ENCODE measurements around the gene CHST11. TPM values are rescaled to one million over a fixed set of nuclear protein-coding genes. Genes with fewer than 3 reads are reported as not detected.

CHST11 gene
- total RNA-seq, 1 experiment from 2014 or later, result 1.1 TPM

GRCh38 chr12:104672501-104673265 is 215.9 kb downstream of the CHST11 start:
- intact Hi-C loops (cut with micrococcal nuclease; ENCODE audit: unreplicated experiment), result loop anchor here (5.0 to 10.0 kb wide), 3 partner anchors 282 to 430 kb away; partner anchors contain the start of gene SLC41A2
- CTCF ChIA-PET, result interaction anchor here (0.6 to 0.9 kb wide), 2 partner anchors 291 to 472 kb away, joined by 3 read pairs; no protein-coding TSS in a partner anchor
- H3K4me3 Mint-ChIP-seq (ENCODE audit: low read depth, unreplicated experiment), result no peak overlapping the region
- DNase-seq, result peak; percentile 24
- H3K4me1 Mint-ChIP-seq (ENCODE audit: low read depth, unreplicated experiment), result peaks cover 63% of the 10 kb centered on the region
- peaks cover 15% of the 10 kb centered on the region for H3K36me3 Mint-ChIP-seq (ENCODE audit: insufficient read depth, unreplicated experiment)
- no TSS peak for BruUV-seq (replicated peaks)
- H3K27me3 Mint-ChIP-seq (ENCODE audit: unreplicated experiment), result peaks cover 15% of the 10 kb centered on the region
- no peaks in the 10 kb centered on the region for H3K9me3 Mint-ChIP-seq (ENCODE audit: low read depth, unreplicated experiment)
- TF ChIP-seq CTCF (IDR thresholded peaks at IDR 0.05; ENCODE audit: unreplicated experiment), result no peak
- H3K27ac Mint-ChIP-seq (ENCODE audit: unreplicated experiment), result peak overlapping the region; percentile 58

GRCh38 chr12:104673294-104673693 is 216.5 kb downstream of the CHST11 start:
- Mint-ChIP-seq H3K4me1 (ENCODE audit: low read depth, unreplicated experiment) (peaks cover 69% of the 10 kb centered on the region), H3K9me3 (ENCODE audit: low read depth, unreplicated experiment) (no peaks in the 10 kb centered on the region), H3K27ac (ENCODE audit: unreplicated experiment) (peak overlapping the region; percentile 58), H3K4me3 (ENCODE audit: low read depth, unreplicated experiment) (no peak overlapping the region), H3K27me3 (ENCODE audit: unreplicated experiment) (peaks cover 15% of the 10 kb centered on the region), H3K36me3 (ENCODE audit: insufficient read depth, unreplicated experiment) (peaks cover 19% of the 10 kb centered on the region)
- no TSS peak for BruUV-seq (replicated peaks)
- CTCF ChIA-PET, result no interaction called here
- DNase-seq, result no peak
- intact Hi-C loops (cut with micrococcal nuclease; ENCODE audit: unreplicated experiment), result loop anchor here (5.0 to 10.0 kb wide), 3 partner anchors 282 to 429 kb away; partner anchors contain the start of gene SLC41A2
- TF ChIP-seq CTCF (IDR thresholded peaks at IDR 0.05; ENCODE audit: unreplicated experiment), result no peak

- Mint-ChIP-seq H3K27ac (ENCODE audit: unreplicated experiment) (no peak overlapping the region), H3K9me3 (ENCODE audit: low read depth, unreplicated experiment) (no peaks in the 10 kb centered on the region), H3K27me3 (ENCODE audit: unreplicated experiment) (peaks cover 15% of the 10 kb centered on the region), H3K4me3 (ENCODE audit: low read depth, unreplicated experiment) (no peak overlapping the region), H3K36me3 (ENCODE audit: insufficient read depth, unreplicated experiment) (peaks cover 19% of the 10 kb centered on the region), H3K4me1 (ENCODE audit: low read depth, unreplicated experiment) (peaks cover 69% of the 10 kb centered on the region)
- CTCF ChIA-PET, result no interaction called here
- no peak for TF ChIP-seq CTCF (IDR thresholded peaks at IDR 0.05; ENCODE audit: unreplicated experiment)
- intact Hi-C loops (cut with micrococcal nuclease; ENCODE audit: unreplicated experiment), result loop anchor here (5.0 to 10.0 kb wide), 3 partner anchors 281 to 428 kb away; partner anchors contain the start of gene SLC41A2
- BruUV-seq (replicated peaks), result no TSS peak
- no peak for DNase-seq
Observed at GRCh38 chr12:104673696-104674482, 217.1 kb downstream of the CHST11 start.

DNA sequence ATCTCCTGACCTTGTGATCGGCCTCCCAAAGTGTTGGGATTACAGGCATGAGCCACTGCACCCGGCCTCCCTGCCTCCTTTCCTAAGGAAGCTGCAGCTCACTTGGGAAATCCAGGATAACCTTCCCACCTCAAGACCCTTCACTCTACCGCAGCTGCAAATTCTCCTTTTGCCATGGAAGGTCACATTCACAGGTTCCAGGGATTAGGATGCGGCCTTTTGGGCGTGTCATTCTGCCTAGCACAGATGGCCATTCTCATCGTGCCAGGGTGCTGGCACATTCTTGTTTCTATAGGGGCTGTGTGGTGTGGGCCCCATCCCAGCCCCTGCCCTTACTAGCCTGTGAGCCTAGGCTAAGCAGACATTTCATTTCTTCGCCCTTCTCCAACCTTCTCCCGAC is 219.9 kb downstream of the CHST11 start:
- H3K9me3 Mint-ChIP-seq (ENCODE audit: low read depth, unreplicated experiment), result no peaks in the 10 kb centered on the region
- no peak overlapping the region for H3K4me3 Mint-ChIP-seq (ENCODE audit: low read depth, unreplicated experiment)
- no peak for DNase-seq
- intact Hi-C loops (cut with micrococcal nuclease; ENCODE audit: unreplicated experiment), result loop anchor here (10.0 kb wide), 2 partner anchors 278 to 292 kb away; partner anchors contain the start of gene SLC41A2
- no peak for TF ChIP-seq CTCF (IDR thresholded peaks at IDR 0.05; ENCODE audit: unreplicated experiment)
- CTCF ChIA-PET, result no interaction called here
- peaks cover 44% of the 10 kb centered on the region for H3K4me1 Mint-ChIP-seq (ENCODE audit: low read depth, unreplicated experiment)
- H3K27me3 Mint-ChIP-seq (ENCODE audit: unreplicated experiment), result no peaks in the 10 kb centered on the region
- no peak overlapping the region for H3K27ac Mint-ChIP-seq (ENCODE audit: unreplicated experiment)
- peaks cover 16% of the 10 kb centered on the region for H3K36me3 Mint-ChIP-seq (ENCODE audit: insufficient read depth, unreplicated experiment)
- BruUV-seq (replicated peaks), result no TSS peak
